Liver (tissue), 9 donors: ENCODE data around the gene CNOT8. TPM values are rescaled to one million over a fixed set of nuclear protein-coding genes. Genes with fewer than 3 reads are reported as not detected.
"Not testable (repeated sequence)": the region's sequence is repeated elsewhere in the genome, so short reads cannot be mapped to it uniquely, and the experiment has no call there.

Experiments used
- DNase-seq: peaks from one replicate; pipeline ENCODE4 v3.0.0-alpha.2; 2017; ENCODE audit warnings: low spot score
- H3K27ac ChIP-seq, 2 donors: one replicate each; pipeline ENCODE4 v1.7.0; 2013; ENCODE audit warnings: inconsistent platforms in 2 of 2, low read length in 2 of 2, control low read depth in 1 of 2, low read depth in 1 of 2, mild to moderate bottlenecking in 1 of 2
- H3K27me3 ChIP-seq, 4 donors: one replicate each; pipeline versions ENCODE4 v1.6.1 to v1.7.0; 2013; ENCODE audit warnings: low read length in 3 of 4, inconsistent platforms in 1 of 4, mild to moderate bottlenecking in 1 of 4, moderate library complexity in 1 of 4; ENCODE audit not compliant: control insufficient read depth in 4 of 4, insufficient read depth in 4 of 4
- H3K36me3 ChIP-seq, 4 donors: one replicate each; pipeline versions ENCODE4 v1.6.1 to v1.7.0; 2013; ENCODE audit warnings: low read length in 3 of 4, mild to moderate bottlenecking in 3 of 4, low read depth in 1 of 4, moderate library complexity in 1 of 4; ENCODE audit not compliant: control insufficient read depth in 4 of 4, insufficient read depth in 3 of 4
- H3K4me1 ChIP-seq, 4 donors: one replicate each; pipeline versions ENCODE4 v1.6.1 to v1.7.0; 2013; ENCODE audit warnings: low read length in 3 of 4, mild to moderate bottlenecking in 3 of 4, moderate library complexity in 1 of 4; ENCODE audit not compliant: control insufficient read depth in 4 of 4, insufficient read depth in 4 of 4
- H3K4me3 ChIP-seq, 3 donors: one replicate each; pipeline versions ENCODE4 v1.6.1 to v1.7.0; 2013; ENCODE audit warnings: low read length in 3 of 3, control low read depth in 1 of 3, low read depth in 1 of 3, mild to moderate bottlenecking in 1 of 3
- H3K9ac ChIP-seq, 2 donors: one replicate each; pipeline ENCODE4 v1.7.0; 2013; ENCODE audit warnings: low read length in 2 of 2, mild to moderate bottlenecking in 2 of 2, moderate library complexity in 2 of 2, control low read depth in 1 of 2, low read depth in 1 of 2
- H3K9me3 ChIP-seq, 4 donors: one replicate each; pipeline versions ENCODE4 v1.6.1 to v1.7.0; 2013; ENCODE audit warnings: low read length in 3 of 4; ENCODE audit not compliant: control insufficient read depth in 4 of 4
- EGR1 ChIP-seq, 2 donors: IDR thresholded peaks; 2 replicates each; pipeline ENCODE4 v1.6.1; 2016 to 2018; ENCODE audit warnings: antibody characterized with exemption in 2 of 2, low read depth in 2 of 2
- FOXA1 ChIP-seq: IDR thresholded peaks from 2 replicates; pipeline ENCODE4 v1.6.1; 2016; ENCODE audit warnings: antibody characterized with exemption
- FOXA2 ChIP-seq: IDR thresholded peaks from 2 replicates; pipeline ENCODE4 v1.6.1; 2016; ENCODE audit warnings: antibody characterized with exemption
- HNF4A ChIP-seq, 2 donors: conservative IDR thresholded peaks; 2 replicates each; pipeline ENCODE4 v1.6.1; 2016; ENCODE audit warnings: antibody characterized with exemption in 2 of 2, mild to moderate bottlenecking in 2 of 2
- HNF4G ChIP-seq: IDR thresholded peaks from 2 replicates; pipeline ENCODE4 v1.6.1; 2016; ENCODE audit warnings: antibody characterized with exemption
- JUND ChIP-seq, 2 donors: IDR thresholded peaks; 2 replicates each; pipeline ENCODE4 v1.6.1; 2016; ENCODE audit warnings: antibody characterized with exemption in 2 of 2
- MAX ChIP-seq: IDR thresholded peaks from 2 replicates; pipeline ENCODE4 v1.6.1; 2016; ENCODE audit warnings: antibody characterized with exemption
- NR2F2 ChIP-seq: IDR thresholded peaks from 2 replicates; pipeline ENCODE4 v1.6.1; 2016; ENCODE audit warnings: antibody characterized with exemption
- RAD21 ChIP-seq, 2 donors: IDR thresholded peaks; 2 replicates each; pipeline ENCODE4 v1.6.1; 2016; ENCODE audit warnings: antibody characterized with exemption in 2 of 2, mild to moderate bottlenecking in 2 of 2
- REST ChIP-seq: IDR thresholded peaks from 2 replicates; pipeline ENCODE4 v1.6.1; 2016; ENCODE audit warnings: antibody characterized with exemption, mild to moderate bottlenecking
- RXRA ChIP-seq, 2 donors: IDR thresholded peaks; 2 replicates each; pipeline ENCODE4 v1.6.1; 2017 to 2018; ENCODE audit warnings: antibody characterized with exemption in 2 of 2, mild to moderate bottlenecking in 1 of 2
- SP1 ChIP-seq: IDR thresholded peaks from 2 replicates; pipeline ENCODE4 v1.6.1; 2018; ENCODE audit warnings: antibody characterized with exemption, mild to moderate bottlenecking
- TAF1 ChIP-seq: conservative IDR thresholded peaks from 2 replicates; pipeline ENCODE4 v1.6.1; 2016; ENCODE audit warnings: antibody characterized with exemption, mild to moderate bottlenecking
- YY1 ChIP-seq: IDR thresholded peaks from 2 replicates; pipeline ENCODE4 v1.6.1; 2016; ENCODE audit warnings: antibody characterized with exemption, mild to moderate bottlenecking
- ZBTB33 ChIP-seq: IDR thresholded peaks from 2 replicates; pipeline ENCODE4 v1.6.1; 2016; ENCODE audit warnings: antibody characterized with exemption
- WGBS: extraction: QIAGEN DNeasy Blood & Tissue Kit; methylation state at CpG from one replicate; pipeline ENCODE4 v1.1.7; 2013; 5-methylcytosine and 5-hydroxymethylcytosine counted together
- polyA plus RNA-seq, 2 donors: library from polyadenylated mRNA; stranded (reverse) in 1 of 2; unstranded in 1 of 2; fragments of 200-250 nt in 1 of 2; fragments of >200 nt in 1 of 2; fragmentation: Nextera tagmentation in 1 of 2; extraction: Ambion mirVana in 1 of 2; gene quantifications; one replicate each; pipeline versions ENCODE4 v1.2.1 to v1.2.3, GENCODE V29; 2013 to 2015
- total RNA-seq, 2 donors: library from RNA; depleted of rRNA; stranded (reverse); fragments of >200 nt; gene quantifications; one replicate each; pipeline ENCODE4 v1.2.3, GENCODE V29; 2014
- TF ChIP-seq, protein P1 (sequence below): IDR thresholded peaks from 2 replicates; pipeline ENCODE4 v1.6.1; 2016; ENCODE audit warnings: antibody characterized with exemption
- TF ChIP-seq, protein P2 (sequence below): fragments of 150-350 bp; IDR thresholded peaks from 2 replicates; pipeline ENCODE4 v1.5.1; 2017; ENCODE audit warnings: improper control_type of control experiment, low read depth, low read length; ENCODE audit not compliant: missing input control
- donor health status: healthy.
- donor health status: healthy.
- donor health status: healthy.
- donor health status: healthy.
- donor health status: healthy.

The CNOT8 gene
- total and polyA plus RNA-seq, 4 donors, result 12.6 to 38.9 (median 20.8) TPM

GRCh38 chr5:154819546-154819945 lies 38.9 kb upstream of the CNOT8 start:
- Histone ChIP-seq H3K9ac (no peak overlapping the region), H3K27ac (no peak overlapping the region), H3K4me1 (peaks cover 5 to 22% (median 17%) of the 10 kb centered on the region in 4 donors), H3K4me3 (no peak overlapping the region), H3K27me3 (no peaks in the 10 kb centered on the region), H3K9me3 (no peaks in the 10 kb centered on the region), H3K36me3 (peaks cover 0 to 55% (median 45%) of the 10 kb centered on the region in 4 donors)
- no peak for DNase-seq
- TF ChIP-seq, protein P1, sequence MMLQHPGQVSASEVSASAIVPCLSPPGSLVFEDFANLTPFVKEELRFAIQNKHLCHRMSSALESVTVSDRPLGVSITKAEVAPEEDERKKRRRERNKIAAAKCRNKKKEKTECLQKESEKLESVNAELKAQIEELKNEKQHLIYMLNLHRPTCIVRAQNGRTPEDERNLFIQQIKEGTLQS, result no peak
- TF ChIP-seq TAF1, result no peak
- TF ChIP-seq ZBTB33, result no peak
- no peak for TF ChIP-seq RAD21 (IDR thresholded peaks at IDR 0.05)
- TF ChIP-seq FOXA1, result no peak
- 81% methylated on average over 7 of the region's 7 CpGs for WGBS

GRCh38 chr5:154820383-154820782 lies 38.0 kb upstream of the CNOT8 start:
- 96% methylated on average over 5 of the region's 5 CpGs for WGBS
- no peak overlapping the region for H3K9ac ChIP-seq
- no peaks in the 10 kb centered on the region for H3K9me3 ChIP-seq
- no peak overlapping the region for H3K27ac ChIP-seq
- TF ChIP-seq TAF1 (no peak), FOXA1 (no peak), MAX (no peak), EGR1 (IDR thresholded peaks at IDR 0.05; ENCODE audit: low read depth in 2 of 2) (no peak), JUND (IDR thresholded peaks at IDR 0.05) (no peak), YY1 (no peak), HNF4A (conservative IDR thresholded peaks at IDR 0.05) (no peak), HNF4G (no peak), RXRA (IDR thresholded peaks at IDR 0.05) (no peak), SP1 (no peak), RAD21 (IDR thresholded peaks at IDR 0.05) (no peak), NR2F2 (no peak), FOXA2 (no peak), ZBTB33 (no peak), REST (no peak)
- TF ChIP-seq, protein P2, sequence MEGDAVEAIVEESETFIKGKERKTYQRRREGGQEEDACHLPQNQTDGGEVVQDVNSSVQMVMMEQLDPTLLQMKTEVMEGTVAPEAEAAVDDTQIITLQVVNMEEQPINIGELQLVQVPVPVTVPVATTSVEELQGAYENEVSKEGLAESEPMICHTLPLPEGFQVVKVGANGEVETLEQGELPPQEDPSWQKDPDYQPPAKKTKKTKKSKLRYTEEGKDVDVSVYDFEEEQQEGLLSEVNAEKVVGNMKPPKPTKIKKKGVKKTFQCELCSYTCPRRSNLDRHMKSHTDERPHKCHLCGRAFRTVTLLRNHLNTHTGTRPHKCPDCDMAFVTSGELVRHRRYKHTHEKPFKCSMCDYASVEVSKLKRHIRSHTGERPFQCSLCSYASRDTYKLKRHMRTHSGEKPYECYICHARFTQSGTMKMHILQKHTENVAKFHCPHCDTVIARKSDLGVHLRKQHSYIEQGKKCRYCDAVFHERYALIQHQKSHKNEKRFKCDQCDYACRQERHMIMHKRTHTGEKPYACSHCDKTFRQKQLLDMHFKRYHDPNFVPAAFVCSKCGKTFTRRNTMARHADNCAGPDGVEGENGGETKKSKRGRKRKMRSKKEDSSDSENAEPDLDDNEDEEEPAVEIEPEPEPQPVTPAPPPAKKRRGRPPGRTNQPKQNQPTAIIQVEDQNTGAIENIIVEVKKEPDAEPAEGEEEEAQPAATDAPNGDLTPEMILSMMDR, result no peak
- TF ChIP-seq, protein P1, result no peak
- peaks cover 5 to 18% (median 11%) of the 10 kb centered on the region in 4 donors for H3K4me1 ChIP-seq
- peaks cover 0 to 50% (median 39%) of the 10 kb centered on the region in 4 donors for H3K36me3 ChIP-seq
- DNase-seq, result no peak
- H3K4me3 ChIP-seq, result no peak overlapping the region
- H3K27me3 ChIP-seq, result no peaks in the 10 kb centered on the region

- not testable (repeated sequence) for H3K9me3 ChIP-seq, H3K4me3 ChIP-seq, H3K27me3 ChIP-seq, H3K27ac ChIP-seq, DNase-seq, H3K9ac ChIP-seq, H3K4me1 ChIP-seq
- peaks cover 0 to 49% (median 36%) of the 10 kb centered on the region in 4 donors for H3K36me3 ChIP-seq
- WGBS, result 93% methylated on average over 5 of the region's 5 CpGs
These were observed 35.5 kb upstream of the CNOT8 start for GRCh38 chr5:154822896-154823295.
